Tibial artery (tissue), 4 donors: ENCODE data around the gene STK31.
"Not testable (repeated sequence)": the region's sequence is repeated elsewhere in the genome, so short reads cannot be mapped to it uniquely, and the experiment has no call there.

Source experiments
- DNase-seq, 2 donors: peaks; one replicate each; pipeline ENCODE4 v3.0.0-alpha.2; 2019
- H3K27ac ChIP-seq, 2 donors: fragments of 200-600 bp; sonication (generic) in 1 of 2; 1 replicate in 1 of 2; 2 replicates in 1 of 2; pipeline ENCODE4 v1.5.1; 2018 to 2019; ENCODE audit warnings: mild to moderate bottlenecking in 1 of 2
- H3K27me3 ChIP-seq, 2 donors: fragments of 200-600 bp; sonication (generic) in 1 of 2; one replicate each; pipeline versions ENCODE4 v1.5.1 to v1.6.0; 2016 to 2019
- H3K36me3 ChIP-seq, 3 donors: fragments of 200-600 bp; sonication (generic) in 2 of 3; one replicate each; pipeline ENCODE4 v1.5.1; 2016 to 2019; ENCODE audit warnings: mild to moderate bottlenecking in 2 of 3
- H3K4me1 ChIP-seq, 4 donors: fragments of 200-600 bp; sonication (generic) in 2 of 4; 1 replicate in 3 of 4; 2 replicates in 1 of 4; pipeline ENCODE4 v1.5.1; 2016 to 2019
- H3K4me3 ChIP-seq, 2 donors: fragments of 200-600 bp; sonication (generic) in 1 of 2; 1 replicate in 1 of 2; 2 replicates in 1 of 2; pipeline ENCODE4 v1.5.1; 2018 to 2019; ENCODE audit warnings: mild to moderate bottlenecking in 2 of 2
- H3K9me3 ChIP-seq, 3 donors: fragments of 200-600 bp; sonication (generic) in 1 of 3; one replicate each; pipeline ENCODE4 v1.5.1; 2016 to 2019
- intact Hi-C: fragments of 100-400 bp; cut with DNase I; formaldehyde crosslinking; loops from one replicate; pipeline ENCODE4 v1.15.0; 2023; ENCODE audit warnings: low total_unique reads
- TF ChIP-seq, protein P1 (sequence below), 2 experiments: fragments of 200-600 bp in 1 of 2; fragments of 450-650 bp in 1 of 2; IDR thresholded peaks; one replicate each; pipeline ENCODE4 v1.5.1; 2017 to 2019; ENCODE audit warnings: antibody characterized with exemption in 2 of 2, mild to moderate bottlenecking in 1 of 2, moderate library complexity in 1 of 2

Gene STK31

DNA sequence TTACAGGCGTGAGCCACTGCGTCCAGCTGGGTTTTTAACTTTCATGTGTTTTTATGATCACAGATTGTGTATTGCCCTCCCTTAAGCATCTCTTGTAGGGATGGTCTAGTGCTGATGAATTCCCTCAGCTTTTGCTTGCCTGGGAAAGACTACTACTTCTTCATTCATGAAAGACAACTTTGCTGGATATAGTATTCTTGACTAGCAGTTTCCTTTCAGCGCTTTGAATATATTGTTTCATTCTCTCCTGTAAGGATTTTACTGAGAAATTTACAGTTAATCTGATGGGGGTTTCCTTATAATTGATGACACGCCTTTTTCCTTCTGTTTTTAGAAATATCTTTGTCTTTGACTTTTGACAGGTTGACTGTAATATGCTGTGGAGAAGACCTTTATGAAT, 33.2 kb downstream of the STK31 start:
- Histone ChIP-seq H3K9me3 (peaks cover 0 to 27% (median 24%) of the 10 kb centered on the region in 3 donors), H3K27me3 (no peaks in the 10 kb centered on the region), H3K27ac (no peak overlapping the region), H3K36me3 (no peaks in the 10 kb centered on the region), H3K4me3 (no peak overlapping the region), H3K4me1 (no peaks in the 10 kb centered on the region)
- intact Hi-C loops: no loop called here
- DNase-seq: no peak
- TF ChIP-seq, protein P1, sequence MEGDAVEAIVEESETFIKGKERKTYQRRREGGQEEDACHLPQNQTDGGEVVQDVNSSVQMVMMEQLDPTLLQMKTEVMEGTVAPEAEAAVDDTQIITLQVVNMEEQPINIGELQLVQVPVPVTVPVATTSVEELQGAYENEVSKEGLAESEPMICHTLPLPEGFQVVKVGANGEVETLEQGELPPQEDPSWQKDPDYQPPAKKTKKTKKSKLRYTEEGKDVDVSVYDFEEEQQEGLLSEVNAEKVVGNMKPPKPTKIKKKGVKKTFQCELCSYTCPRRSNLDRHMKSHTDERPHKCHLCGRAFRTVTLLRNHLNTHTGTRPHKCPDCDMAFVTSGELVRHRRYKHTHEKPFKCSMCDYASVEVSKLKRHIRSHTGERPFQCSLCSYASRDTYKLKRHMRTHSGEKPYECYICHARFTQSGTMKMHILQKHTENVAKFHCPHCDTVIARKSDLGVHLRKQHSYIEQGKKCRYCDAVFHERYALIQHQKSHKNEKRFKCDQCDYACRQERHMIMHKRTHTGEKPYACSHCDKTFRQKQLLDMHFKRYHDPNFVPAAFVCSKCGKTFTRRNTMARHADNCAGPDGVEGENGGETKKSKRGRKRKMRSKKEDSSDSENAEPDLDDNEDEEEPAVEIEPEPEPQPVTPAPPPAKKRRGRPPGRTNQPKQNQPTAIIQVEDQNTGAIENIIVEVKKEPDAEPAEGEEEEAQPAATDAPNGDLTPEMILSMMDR (IDR thresholded peaks at IDR 0.05): no peak

DNA sequence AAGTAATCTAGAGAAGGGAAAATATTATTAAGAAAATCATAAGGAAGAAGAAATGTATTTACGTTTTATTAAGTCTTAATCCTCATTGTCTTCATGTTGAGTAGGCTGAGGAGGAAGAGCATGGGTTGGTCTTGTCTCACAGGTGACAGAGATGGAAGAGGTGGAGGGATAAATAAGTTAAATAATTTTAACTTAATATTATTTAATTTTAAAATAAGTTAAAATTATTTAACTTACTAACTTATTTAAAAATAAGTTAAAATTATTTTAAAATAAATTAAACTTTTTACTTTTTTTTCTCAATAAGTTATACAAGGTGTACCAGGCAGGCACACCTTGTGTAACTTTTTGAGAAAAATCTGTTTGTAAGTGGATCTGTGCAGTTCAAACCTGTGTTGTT, 36.6 kb downstream of the STK31 start:
- Histone ChIP-seq H3K27ac (no peak overlapping the region), H3K4me1 (no peaks in the 10 kb centered on the region), H3K36me3 (no peaks in the 10 kb centered on the region), H3K27me3 (no peaks in the 10 kb centered on the region), H3K4me3 (no peak overlapping the region), H3K9me3 (peaks cover 0 to 27% (median 24%) of the 10 kb centered on the region in 3 donors)
- DNase-seq: no peak
- intact Hi-C loops: no loop called here
- TF ChIP-seq, protein P1 (IDR thresholded peaks at IDR 0.05): no peak

DNA sequence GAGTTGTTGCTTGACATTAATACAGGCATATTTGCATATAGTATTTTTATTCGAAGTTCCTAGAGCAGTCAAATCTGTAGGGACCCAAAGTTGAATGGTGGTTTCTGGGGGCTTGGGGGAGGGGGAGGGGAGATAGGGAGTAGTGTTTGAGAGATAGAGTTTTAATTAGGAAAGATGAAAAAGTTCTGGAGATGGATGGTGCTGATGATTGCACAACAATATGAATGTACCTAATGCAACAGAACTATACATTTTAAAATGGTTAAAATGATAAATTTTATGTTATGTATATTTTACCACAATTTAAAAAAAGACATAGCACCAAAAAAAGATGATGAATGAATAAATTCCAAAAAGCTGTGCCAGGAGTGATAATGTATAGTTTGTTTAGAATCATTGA, 41.8 kb downstream of the STK31 start:
- Histone ChIP-seq H3K36me3 (no peaks in the 10 kb centered on the region), H3K27ac (no peak overlapping the region), H3K9me3 (no peaks in the 10 kb centered on the region), H3K4me1 (no peaks in the 10 kb centered on the region), H3K27me3 (no peaks in the 10 kb centered on the region), H3K4me3 (no peak overlapping the region)
- intact Hi-C loops: no loop called here
- no peak for DNase-seq
- TF ChIP-seq, protein P1 (IDR thresholded peaks at IDR 0.05): no peak

DNA sequence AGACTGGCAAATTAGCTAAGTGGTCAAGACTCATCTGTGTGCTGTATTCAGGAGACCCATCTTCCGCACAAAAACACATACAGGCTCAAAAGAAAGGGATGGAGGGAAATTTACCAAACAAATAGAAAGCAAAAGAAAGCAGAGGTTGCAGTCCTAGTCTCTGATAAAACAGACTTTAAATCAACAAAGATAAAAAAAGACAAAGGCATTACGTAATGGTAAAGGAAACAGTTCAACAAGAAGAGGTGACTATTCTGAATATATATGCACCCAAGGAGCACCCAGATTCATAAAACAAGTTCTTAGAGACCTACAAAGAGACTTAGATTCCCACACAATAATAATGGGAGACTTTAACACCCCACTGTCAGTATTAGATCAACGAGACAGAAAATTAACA, 48.8 kb downstream of the STK31 start:
- H3K9me3 ChIP-seq, intact Hi-C loops, DNase-seq, H3K4me3 ChIP-seq, H3K4me1 ChIP-seq, H3K27me3 ChIP-seq, H3K27ac ChIP-seq, H3K36me3 ChIP-seq: not testable (repeated sequence)

DNA sequence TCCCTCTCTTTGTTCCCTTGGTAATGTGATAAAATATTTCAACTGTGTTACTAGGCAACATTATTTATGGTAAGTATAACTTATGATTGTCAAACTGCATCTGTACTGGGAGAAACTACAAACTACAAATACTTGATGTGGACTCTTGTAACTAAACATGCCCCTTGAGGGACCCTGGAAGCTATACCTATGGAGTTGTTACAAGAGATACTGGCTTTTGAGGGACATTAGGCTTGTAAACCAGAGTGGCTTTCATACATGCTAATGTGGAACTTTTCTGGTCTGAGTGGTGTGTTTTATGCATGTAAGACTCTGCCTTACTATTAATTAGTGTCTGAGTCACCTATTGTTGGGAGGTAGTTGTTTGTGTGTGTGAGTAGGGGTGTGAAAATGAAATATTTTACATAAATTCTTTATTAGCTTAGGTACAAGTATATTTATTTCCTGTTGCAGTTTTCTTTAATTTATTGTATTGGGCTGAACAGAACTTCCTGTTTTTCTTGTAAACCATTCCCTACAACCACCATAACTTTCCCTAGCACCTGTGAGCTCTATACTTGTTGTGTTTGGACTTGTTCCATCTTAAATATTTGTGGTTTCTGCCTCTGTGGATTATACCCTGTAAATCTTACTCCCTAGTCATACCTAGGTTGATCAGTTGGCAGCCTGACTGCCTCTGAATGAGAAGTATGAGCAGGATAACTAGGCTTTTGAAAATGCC, 49.8 kb downstream of the STK31 start:
- no peak for DNase-seq
- Histone ChIP-seq H3K36me3 (no peaks in the 10 kb centered on the region), H3K27ac (no peak overlapping the region), H3K4me1 (no peaks in the 10 kb centered on the region), H3K4me3 (no peak overlapping the region), H3K9me3 (no peaks in the 10 kb centered on the region), H3K27me3 (no peaks in the 10 kb centered on the region)
- TF ChIP-seq, protein P1 (IDR thresholded peaks at IDR 0.05): no peak
- intact Hi-C loops: no loop called here

DNA sequence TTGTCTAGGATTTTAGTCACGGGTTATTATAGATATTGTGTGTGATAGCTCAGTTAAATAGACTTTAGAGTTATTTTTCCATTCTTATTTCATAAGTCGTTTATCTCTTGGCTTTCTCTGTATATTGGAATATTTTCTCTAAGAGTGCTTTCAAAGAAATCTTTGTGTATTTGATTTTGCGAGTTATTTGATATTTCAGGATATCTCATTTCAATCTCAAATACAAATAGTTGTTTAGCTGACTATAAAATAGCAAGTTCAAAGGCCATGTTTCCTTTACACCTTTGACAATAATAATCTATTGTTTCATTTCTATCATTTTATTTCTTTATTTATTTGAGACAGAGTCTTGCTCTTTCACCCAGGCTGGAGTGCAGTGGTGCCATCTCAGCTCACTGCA, 55.9 kb downstream of the STK31 start:
- TF ChIP-seq, protein P1 (IDR thresholded peaks at IDR 0.05): no peak
- no peak for DNase-seq
- intact Hi-C loops: no loop called here
- no peaks in the 10 kb centered on the region for H3K27me3 ChIP-seq
- no peak overlapping the region for H3K27ac ChIP-seq
- no peaks in the 10 kb centered on the region for H3K36me3 ChIP-seq
- no peaks in the 10 kb centered on the region for H3K4me1 ChIP-seq
- no peak overlapping the region for H3K4me3 ChIP-seq
- H3K9me3 ChIP-seq: no peaks in the 10 kb centered on the region
